ENCODE data around the gene PRKAG2.
"Not testable (repeated sequence)": the region's sequence is repeated elsewhere in the genome, so short reads cannot be mapped to it uniquely, and the experiment has no call there.

PRKAG2 gene

DNA sequence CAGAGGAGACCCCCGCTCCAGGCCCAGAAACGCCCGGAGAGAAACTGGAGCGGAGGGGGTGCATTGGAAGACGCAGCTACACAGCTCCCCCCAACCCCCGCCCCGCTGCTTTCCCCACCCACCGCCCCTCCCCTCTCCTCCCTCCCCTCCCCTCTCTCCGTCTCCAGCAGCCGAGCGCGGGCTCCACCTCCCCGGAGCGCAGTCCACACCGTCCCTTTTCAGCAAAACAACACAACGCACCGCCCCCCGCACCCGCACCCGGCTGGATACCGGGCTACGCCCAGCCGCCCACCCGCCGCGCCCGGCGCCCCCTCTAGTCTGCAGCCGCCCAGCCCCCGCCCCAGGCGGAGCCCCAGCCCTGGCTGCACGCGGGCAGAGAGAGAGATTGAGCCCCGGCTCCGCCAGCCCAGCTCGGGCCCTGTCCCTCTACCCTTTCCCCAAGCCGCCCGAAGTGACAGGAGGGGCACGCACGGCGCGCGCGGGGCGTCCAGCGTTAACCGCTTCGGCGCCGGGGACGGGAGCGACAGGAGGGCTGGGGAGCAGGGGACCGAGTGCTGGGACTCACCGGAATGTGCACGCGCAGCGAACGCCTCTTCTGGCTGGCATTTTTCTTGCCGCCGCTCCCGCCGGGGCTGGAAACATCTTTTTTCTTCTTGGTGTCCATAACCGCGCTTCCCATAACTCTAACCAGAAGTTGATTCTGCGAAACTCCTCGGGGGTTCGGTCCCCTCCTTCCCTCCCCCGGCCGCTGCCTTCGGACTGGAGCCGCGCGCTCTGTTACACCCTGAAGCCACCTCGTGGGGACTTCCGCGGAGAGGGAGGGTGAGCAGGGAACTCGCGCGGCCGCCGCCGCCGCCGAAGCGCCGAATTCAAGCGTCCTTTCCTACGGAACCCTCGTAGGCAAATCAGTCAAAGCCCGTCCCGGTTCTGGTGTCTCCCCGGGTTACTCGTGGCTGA lies 695 bp downstream of the PRKAG2 start:
- H3K4me3 ChIP-seq (replicated peaks in 1 of 2; ENCODE audit: low read depth in 2 of 2, low read length in 2 of 2): peak overlapping the region; percentile 50 to 74
- peak; percentile 29 to 56 for DNase-seq (ENCODE audit: low read depth in 2 of 2)
- TF ChIP-seq CTCF (IDR thresholded peaks at IDR 0.05; ENCODE audit: low read depth, low read length): no peak

DNA sequence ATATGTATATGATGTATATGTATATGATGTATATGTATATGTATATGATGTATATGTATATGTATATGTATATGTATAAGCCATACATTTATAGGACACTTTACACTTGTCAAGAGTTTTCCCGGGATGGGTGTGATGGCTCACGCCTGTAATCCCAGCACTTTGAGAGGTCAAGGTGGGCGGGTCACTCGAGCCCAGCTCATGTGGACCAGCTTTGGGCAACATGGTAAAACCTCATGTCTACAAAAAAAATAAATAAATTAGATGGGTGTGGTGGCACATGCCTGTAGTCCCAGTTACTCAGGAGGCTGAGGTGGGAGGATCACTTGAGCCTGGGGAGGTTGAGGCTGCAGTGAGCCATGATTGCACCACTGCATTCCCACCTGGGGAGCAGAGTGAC lies 2.4 kb downstream of the PRKAG2 start:
- not testable (repeated sequence) for H3K4me3 ChIP-seq (replicated peaks in 1 of 2; ENCODE audit: low read depth in 2 of 2, low read length in 2 of 2); DNase-seq (ENCODE audit: low read depth in 2 of 2)

GRCh38 chr7:151873402-151873965 lies 3.4 kb downstream of the PRKAG2 start:
- no peak for TF ChIP-seq CTCF (IDR thresholded peaks at IDR 0.05; ENCODE audit: low read depth, low read length)

DNA sequence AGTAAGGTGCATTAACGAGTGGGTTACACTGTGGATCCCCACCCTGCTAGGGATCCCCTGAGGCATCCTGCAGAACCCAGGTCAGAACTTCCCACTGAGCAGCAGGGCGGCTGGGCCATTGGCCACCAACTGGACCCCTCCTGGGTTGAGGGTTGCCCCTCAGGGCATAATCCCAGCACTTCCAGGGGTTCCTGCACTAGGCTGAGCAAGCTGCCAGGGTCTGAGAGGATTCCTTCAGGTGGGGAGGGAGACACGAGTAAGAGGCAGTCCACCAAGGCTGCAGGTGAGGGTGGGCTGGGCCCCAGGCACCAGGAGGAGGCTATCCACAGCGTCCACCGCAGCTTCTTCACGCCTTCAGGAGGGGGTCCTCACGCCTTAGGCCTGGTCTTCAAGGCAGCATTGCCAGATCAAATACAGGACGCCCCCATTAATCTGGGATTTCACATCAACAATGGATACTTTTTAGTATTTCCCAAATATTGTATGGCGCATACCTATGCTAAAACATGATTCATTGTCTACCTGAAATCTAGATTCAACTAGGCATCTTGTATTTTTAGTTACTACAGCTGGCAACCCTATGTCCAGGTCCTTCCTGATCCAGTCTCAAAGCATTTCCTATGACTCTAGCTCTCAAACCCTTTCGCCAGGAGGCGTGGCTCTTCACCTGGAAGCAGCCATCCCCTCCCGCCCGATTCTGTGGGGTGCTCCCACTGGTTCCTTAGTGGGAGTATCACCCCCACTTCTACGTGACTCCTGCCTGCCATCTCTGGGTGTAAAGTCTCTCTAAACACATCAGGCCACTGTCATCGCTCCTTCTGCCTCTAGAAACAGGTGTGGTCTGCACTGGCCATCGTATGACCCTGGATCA lies 4.1 kb downstream of the PRKAG2 start:
- H3K4me3 ChIP-seq (replicated peaks in 1 of 2; ENCODE audit: low read depth in 2 of 2, low read length in 2 of 2): no peak overlapping the region
- no peak for TF ChIP-seq CTCF (IDR thresholded peaks at IDR 0.05; ENCODE audit: low read depth, low read length)
- no peak for DNase-seq (ENCODE audit: low read depth in 2 of 2)

More at GRCh38 chr7:151873402-151873965, 3.4 kb downstream of the PRKAG2 start:
- no peak for DNase-seq (ENCODE audit: low read depth in 2 of 2)
- no peak overlapping the region for H3K4me3 ChIP-seq (replicated peaks in 1 of 2; ENCODE audit: low read depth in 2 of 2, low read length in 2 of 2)

GRCh38 chr7:151871904-151872303 lies 5.0 kb downstream of the PRKAG2 start:
- no peak for TF ChIP-seq CTCF (IDR thresholded peaks at IDR 0.05; ENCODE audit: low read depth, low read length)
- no peak overlapping the region for H3K4me3 ChIP-seq (replicated peaks in 1 of 2; ENCODE audit: low read depth in 2 of 2, low read length in 2 of 2)
- no peak for DNase-seq (ENCODE audit: low read depth in 2 of 2)

DNA sequence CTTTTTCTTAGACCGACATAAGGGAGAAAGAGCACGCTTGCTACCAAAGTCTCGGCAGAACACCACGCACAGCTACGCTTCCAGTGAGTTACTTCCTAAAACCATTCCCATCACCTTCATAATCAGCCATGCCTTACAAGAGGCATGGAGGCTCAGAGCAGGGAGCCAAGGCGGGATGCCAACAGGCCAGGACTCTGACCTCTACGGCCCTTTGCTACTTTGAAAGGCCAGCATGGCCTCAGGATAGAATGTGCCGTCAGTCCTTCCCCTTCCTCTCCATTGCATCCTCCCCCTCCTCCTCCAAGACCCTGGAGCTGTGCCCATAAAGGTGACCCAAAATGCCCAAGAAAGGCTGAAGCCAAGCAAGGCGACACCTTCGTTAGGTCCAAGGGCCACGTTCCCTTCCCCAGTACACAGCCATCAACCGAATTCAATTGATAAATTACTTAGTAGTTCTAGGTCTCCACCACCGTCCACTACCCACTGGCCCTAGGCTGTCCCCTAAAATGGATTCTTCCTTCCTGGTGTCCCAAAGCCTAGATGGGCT lies 5.7 kb downstream of the PRKAG2 start:
- no peak for DNase-seq (ENCODE audit: low read depth in 2 of 2)
- TF ChIP-seq CTCF (IDR thresholded peaks at IDR 0.05; ENCODE audit: low read depth, low read length): no peak
- no peak overlapping the region for H3K4me3 ChIP-seq (replicated peaks in 1 of 2; ENCODE audit: low read depth in 2 of 2, low read length in 2 of 2)
